IPS-NIHi7 (cell line): ENCODE measurements around the gene DGKB.

ENCODE experiments used
- DNase-seq: peaks from one replicate; pipeline ENCODE4 v3.0.0; 2012; ENCODE audit warnings: mixed read lengths; ENCODE audit errors: extremely low spot score

The DGKB gene

GRCh38 chr7:14218338-14218737, 684.2 kb downstream of the DGKB start:
- no peak for DNase-seq

GRCh38 chr7:14209896-14210484, 692.6 kb downstream of the DGKB start:
- DNase-seq: no peak

- DNase-seq: no peak
Measured at GRCh38 chr7:14207711-14208110, 694.8 kb downstream of the DGKB start.

GRCh38 chr7:14207138-14207537, 695.4 kb downstream of the DGKB start:
- DNase-seq: no peak

- no peak for DNase-seq
Measured at GRCh38 chr7:14206121-14206520, 696.4 kb downstream of the DGKB start.

- no peak for DNase-seq
Measured at GRCh38 chr7:14201353-14201752, 701.2 kb downstream of the DGKB start.

- no peak for DNase-seq
Measured at GRCh38 chr7:14199336-14199735, 703.2 kb downstream of the DGKB start.

GRCh38 chr7:14197280-14197679, 705.3 kb downstream of the DGKB start:
- no peak for DNase-seq

GRCh38 chr7:14196555-14196954, 706.0 kb downstream of the DGKB start:
- DNase-seq: no peak

GRCh38 chr7:14195871-14196270, 706.7 kb downstream of the DGKB start:
- DNase-seq: no peak

- no peak for DNase-seq
Measured at GRCh38 chr7:14195079-14195478, 707.5 kb downstream of the DGKB start.

GRCh38 chr7:14191686-14192098, 710.9 kb downstream of the DGKB start:
- DNase-seq: no peak

GRCh38 chr7:14184292-14184864, 718.2 kb downstream of the DGKB start:
- DNase-seq: no peak

- DNase-seq: no peak
Measured at GRCh38 chr7:14179781-14180180, 722.8 kb downstream of the DGKB start.

- DNase-seq: no peak
Measured at GRCh38 chr7:14177876-14178275, 724.7 kb downstream of the DGKB start.

GRCh38 chr7:14170872-14171271, 731.7 kb downstream of the DGKB start:
- DNase-seq: no peak

GRCh38 chr7:14158111-14158510, 744.4 kb downstream of the DGKB start:
- no peak for DNase-seq

GRCh38 chr7:14156436-14156835, 746.1 kb downstream of the DGKB start:
- DNase-seq: no peak

- DNase-seq: no peak
Measured at GRCh38 chr7:14148974-14149373, 753.6 kb downstream of the DGKB start.

GRCh38 chr7:14147532-14147931, 755.0 kb downstream of the DGKB start:
- DNase-seq: no peak

- DNase-seq: no peak
Measured at GRCh38 chr7:14144538-14144937, 758.0 kb downstream of the DGKB start.

GRCh38 chr7:14144109-14144508, 758.4 kb downstream of the DGKB start:
- DNase-seq: no peak

GRCh38 chr7:14137676-14138075, 764.9 kb downstream of the DGKB start:
- no peak for DNase-seq

GRCh38 chr7:14133752-14134151, 768.8 kb downstream of the DGKB start:
- DNase-seq: no peak
